Panc1 (cell line): Measurements from ENCODE around the gene MACROD2.

Experiments
- POLR2AphosphoS5 ChIP-seq: IDR thresholded peaks from 2 replicates; pipeline ENCODE4 v1.6.1; 2012; ENCODE audit warnings: mild to moderate bottlenecking, low read depth, low read length, moderate library complexity
- SIN3A ChIP-seq: IDR thresholded peaks from 2 replicates; pipeline ENCODE4 v1.6.1; 2012; ENCODE audit warnings: low read depth, mild to moderate bottlenecking, low read length, moderate library complexity, borderline replicate concordance; ENCODE audit not compliant: insufficient read depth
- TF ChIP-seq, protein P1 (sequence below): fragments of 450-650 bp; IDR thresholded peaks from 2 replicates; pipeline ENCODE4 v1.5.1; 2017; ENCODE audit warnings: mild to moderate bottlenecking

DNA sequence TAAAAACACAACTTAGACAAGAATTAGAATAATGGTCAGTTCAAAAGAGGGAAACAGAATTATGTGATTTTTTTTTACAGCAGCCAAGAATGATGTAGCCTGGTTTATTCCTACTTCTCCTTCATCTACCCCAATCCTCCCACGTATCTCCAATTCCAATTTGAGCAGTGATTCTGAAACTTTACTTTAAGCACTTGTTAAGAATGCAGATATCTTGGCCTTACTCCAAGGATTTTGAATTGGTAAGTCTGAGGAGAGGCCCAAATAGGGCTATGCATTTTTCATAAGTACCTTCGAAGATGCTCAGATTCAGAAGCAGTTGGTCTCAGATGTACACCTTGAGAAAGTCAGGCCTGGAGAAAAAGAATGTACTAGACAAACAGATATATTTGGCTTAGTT lies 575.5 kb downstream of the MACROD2 start:
- TF ChIP-seq, protein P1, sequence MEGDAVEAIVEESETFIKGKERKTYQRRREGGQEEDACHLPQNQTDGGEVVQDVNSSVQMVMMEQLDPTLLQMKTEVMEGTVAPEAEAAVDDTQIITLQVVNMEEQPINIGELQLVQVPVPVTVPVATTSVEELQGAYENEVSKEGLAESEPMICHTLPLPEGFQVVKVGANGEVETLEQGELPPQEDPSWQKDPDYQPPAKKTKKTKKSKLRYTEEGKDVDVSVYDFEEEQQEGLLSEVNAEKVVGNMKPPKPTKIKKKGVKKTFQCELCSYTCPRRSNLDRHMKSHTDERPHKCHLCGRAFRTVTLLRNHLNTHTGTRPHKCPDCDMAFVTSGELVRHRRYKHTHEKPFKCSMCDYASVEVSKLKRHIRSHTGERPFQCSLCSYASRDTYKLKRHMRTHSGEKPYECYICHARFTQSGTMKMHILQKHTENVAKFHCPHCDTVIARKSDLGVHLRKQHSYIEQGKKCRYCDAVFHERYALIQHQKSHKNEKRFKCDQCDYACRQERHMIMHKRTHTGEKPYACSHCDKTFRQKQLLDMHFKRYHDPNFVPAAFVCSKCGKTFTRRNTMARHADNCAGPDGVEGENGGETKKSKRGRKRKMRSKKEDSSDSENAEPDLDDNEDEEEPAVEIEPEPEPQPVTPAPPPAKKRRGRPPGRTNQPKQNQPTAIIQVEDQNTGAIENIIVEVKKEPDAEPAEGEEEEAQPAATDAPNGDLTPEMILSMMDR, result no peak
- TF ChIP-seq SIN3A (no peak), POLR2AphosphoS5 (no peak)
